GM12801 (cell line): ENCODE measurements around the gene MUL1.

ENCODE experiments used
- CTCF ChIP-seq: IDR thresholded peaks from one replicate; pipeline ENCODE4 v1.5.1; 2011; ENCODE audit warnings: control low read depth; ENCODE audit not compliant: insufficient read length; ENCODE audit errors: extremely low read depth

The MUL1 gene

GRCh38 chr1:20546637-20547036 is 38.7 kb upstream of the MUL1 start:
- no peak for TF ChIP-seq CTCF

- TF ChIP-seq CTCF, result no peak
These were observed 32.3 kb upstream of the MUL1 start for GRCh38 chr1:20540281-20540680.

GRCh38 chr1:20538760-20539551 is 31.0 kb upstream of the MUL1 start:
- TF ChIP-seq CTCF, result no peak

- TF ChIP-seq CTCF, result no peak
These were observed 30.3 kb upstream of the MUL1 start for GRCh38 chr1:20538227-20538626.

DNA sequence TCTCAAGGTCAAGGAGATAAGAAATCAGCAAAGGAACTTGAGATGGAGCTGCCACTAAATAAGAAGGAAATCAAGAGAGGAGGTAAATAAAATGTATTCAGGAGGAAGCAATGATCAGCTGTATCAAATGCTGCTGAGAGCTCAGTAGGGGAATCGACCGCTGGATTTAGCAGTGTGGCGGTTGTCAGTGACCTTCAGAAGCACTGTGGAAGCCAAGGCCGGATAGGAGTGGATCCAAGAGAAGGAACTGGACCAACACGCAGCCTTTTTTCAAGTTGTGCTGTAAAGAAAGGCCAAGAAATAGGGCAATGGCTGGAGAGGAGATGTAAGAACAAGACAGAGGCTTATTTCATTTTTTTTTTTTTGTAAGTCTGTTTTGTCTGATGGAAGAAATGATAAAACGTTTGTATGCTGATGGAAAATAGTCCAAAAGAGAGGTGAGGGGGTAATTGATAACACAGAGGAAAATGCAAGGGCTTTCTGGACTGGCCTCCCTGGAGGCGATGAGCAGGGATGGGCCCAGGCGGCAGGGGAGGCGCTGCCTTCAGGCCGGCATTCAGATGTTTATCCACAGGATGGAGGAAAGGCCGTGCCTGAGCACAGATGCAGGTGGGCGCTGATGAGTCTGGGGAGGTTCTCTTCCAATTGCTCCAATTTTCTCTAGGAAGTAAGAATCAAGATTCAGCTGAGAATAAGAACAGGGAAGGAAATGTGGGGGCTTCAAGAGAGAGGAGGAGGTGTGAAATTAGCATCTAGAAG is 26.9 kb upstream of the MUL1 start:
- TF ChIP-seq CTCF, result no peak

GRCh38 chr1:20533635-20534034 is 25.7 kb upstream of the MUL1 start:
- TF ChIP-seq CTCF, result no peak

DNA sequence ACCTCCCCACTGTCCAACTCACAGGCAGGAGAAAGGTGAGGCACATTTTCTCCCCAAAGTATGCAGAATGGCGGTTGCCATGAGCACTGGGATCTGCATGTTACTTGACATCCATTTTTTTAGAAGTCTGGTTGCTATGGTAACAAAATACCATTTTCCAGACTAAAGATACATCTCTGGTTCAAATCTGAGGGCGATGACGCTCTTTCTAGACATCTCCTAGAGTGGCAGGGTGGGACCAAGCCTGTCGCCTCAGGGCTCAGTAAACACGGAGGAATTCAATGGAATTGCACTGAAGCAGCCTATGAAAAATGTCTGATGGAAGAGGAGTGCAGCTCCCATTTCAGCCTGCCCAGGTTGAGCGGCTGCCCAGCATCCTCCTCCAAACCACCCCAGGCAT is 22.9 kb upstream of the MUL1 start:
- TF ChIP-seq CTCF, result no peak
